HG02852 (cell line): Measurements from ENCODE around the gene OGN.

Experiments
- ATAC-seq: cut with Tn5 transposase; IDR thresholded peaks from one replicate; pipeline ENCODE4 v1.9.1; 2021; ENCODE audit warnings: mild to moderate bottlenecking, moderate library complexity; ENCODE audit not compliant: unreplicated experiment

OGN gene

DNA sequence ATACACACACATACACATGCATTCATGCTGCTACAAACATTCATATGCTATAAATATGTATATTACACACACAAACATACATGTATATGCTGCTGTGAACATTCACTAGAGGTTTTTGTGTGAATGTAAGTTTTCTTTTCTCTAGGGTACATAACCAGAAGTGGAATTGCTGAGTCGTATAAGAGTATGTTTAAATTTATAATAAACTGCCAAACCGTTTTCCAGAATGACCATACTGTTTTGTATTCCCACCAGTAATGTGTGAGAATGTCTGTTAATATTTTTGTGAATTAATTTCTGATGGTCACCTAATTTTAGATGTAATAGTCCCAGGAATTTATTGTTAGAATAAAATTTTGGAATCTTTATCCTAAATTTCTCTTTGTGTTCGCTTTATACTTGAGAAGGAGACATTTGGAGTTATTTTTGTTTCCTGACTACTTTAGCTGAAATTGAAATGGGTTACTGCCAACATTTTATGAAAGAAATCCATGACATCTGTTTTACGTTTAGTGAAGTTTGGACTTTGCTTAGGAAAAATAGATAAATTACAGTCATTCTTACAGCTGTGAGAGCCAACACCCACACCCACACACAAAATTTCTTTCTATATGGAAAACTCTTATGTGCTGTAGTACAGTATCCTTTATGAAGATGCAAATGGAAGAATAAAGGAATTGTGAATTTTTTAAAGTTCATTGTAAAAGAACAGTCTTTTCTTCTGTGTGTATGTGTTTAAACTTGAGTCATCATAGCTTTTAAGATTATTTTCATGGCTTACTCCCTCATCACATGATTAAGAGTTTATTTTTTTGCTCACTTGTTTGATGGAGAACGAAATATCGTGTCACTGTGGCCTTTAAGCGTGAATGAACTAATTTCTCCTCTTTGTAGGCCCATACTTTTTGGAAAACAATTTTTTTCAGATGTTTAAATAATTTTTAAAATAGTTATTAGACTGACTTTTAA lies 54.3 kb downstream of the OGN start:
- ATAC-seq = no peak

DNA sequence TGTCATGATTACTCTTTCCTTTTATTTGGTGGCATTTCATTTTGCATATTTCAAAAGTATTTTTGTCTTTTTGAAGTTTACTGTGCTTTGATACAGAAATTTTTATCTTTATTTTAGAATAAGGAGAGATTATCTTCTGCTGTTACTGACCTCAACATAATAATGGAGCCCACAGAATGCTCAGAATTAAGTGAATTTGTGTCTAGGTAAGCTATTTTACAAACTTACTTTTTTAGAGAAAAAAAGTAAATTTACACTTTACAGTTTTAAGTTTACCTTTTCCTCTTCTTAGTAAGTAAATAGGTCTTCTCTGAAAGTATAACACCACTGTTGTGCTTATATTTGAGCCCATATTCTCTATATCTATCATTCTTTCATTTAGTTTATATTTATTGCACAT lies 58.8 kb downstream of the OGN start:
- ATAC-seq = no peak

DNA sequence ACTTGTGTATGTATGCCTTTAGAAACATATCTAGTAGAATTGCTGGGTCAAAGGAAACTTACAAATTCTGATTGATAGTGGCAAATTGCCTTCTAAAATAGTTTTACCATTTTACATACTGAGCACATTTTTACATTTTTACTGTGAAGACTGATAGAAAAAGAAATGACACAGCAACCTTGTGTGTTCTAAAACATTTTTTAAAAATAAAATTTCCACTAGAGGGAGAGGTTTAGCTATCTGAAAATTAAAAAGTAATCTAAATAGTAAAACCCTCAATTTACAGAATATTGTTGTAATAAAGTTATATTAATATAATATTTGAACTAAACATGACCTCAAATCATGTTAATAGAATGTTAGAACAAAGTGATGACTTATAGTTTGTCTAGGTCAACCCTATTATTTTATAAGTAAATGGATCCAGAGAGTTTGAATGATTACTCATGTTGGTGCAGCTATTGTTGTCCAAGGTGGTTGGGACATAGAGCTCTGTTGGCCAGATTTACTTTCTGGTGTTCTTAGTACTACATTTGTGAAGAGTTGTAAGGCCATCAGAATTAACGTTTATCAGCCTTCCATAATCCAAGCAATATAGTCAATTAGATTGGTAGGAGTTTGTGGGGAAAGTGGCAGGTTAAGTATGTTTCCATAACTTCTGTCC lies 61.4 kb downstream of the OGN start:
- ATAC-seq = no peak

DNA sequence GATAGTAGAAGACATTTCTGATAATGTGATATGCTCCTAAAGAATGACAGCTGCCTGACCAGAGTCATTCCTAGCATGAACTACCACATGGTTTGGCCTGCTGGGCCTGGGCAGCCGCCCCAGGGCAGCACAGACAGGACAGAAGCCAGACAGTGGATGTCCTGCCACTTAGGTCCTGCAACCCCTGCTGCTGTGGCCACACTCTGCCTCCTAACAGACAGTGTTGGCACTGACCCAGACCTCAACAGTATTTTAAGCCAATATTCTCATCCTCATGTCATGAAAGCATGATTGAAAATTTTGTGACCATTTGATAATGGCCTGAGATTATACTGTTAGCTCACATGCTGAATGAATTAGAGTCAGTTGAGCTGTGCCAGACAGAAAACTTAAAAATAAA lies 62.8 kb downstream of the OGN start:
- ATAC-seq = no peak

DNA sequence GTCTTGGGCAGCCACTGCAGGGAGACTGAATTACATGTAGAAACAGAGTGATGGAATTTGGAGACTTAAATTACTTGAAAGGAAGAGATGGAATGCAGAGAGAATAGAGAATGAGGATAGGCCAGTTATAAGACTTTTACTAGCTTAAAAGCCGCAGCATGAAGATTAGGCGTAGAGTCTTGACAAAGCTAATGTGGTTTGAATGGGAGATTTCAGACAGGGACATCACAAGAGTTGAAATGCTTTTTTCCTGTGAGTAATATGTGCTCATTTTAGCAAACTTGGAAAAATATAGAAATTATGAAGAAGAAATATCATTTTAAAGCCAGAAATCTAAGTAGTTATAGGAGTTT lies 71.1 kb downstream of the OGN start:
- no peak for ATAC-seq
